Measurements from ENCODE around the gene RALGPS1.

The RALGPS1 gene

GRCh38 chr9:127081250-127082185 is 166.9 kb downstream of the RALGPS1 start:
- DNase-seq: no peak

- DNase-seq: no peak
These were observed 168.8 kb downstream of the RALGPS1 start for GRCh38 chr9:127083138-127083980.

- DNase-seq: no peak
These were observed 169.8 kb downstream of the RALGPS1 start for GRCh38 chr9:127084076-127085039.

GRCh38 chr9:127085186-127085585 is 170.6 kb downstream of the RALGPS1 start:
- DNase-seq: no peak

- no peak for DNase-seq
These were observed 172.2 kb downstream of the RALGPS1 start for GRCh38 chr9:127086771-127087170.

GRCh38 chr9:127087411-127087810 is 172.8 kb downstream of the RALGPS1 start:
- no peak for DNase-seq

- DNase-seq: no peak
These were observed 173.3 kb downstream of the RALGPS1 start for GRCh38 chr9:127087836-127088235.

GRCh38 chr9:127088724-127089615 is 174.4 kb downstream of the RALGPS1 start:
- no peak for DNase-seq

- DNase-seq: no peak
These were observed 175.1 kb downstream of the RALGPS1 start for GRCh38 chr9:127089631-127090081.

GRCh38 chr9:127090341-127090985 is 175.9 kb downstream of the RALGPS1 start:
- DNase-seq: no peak

- no peak for DNase-seq
These were observed 176.9 kb downstream of the RALGPS1 start for GRCh38 chr9:127091526-127091925.

GRCh38 chr9:127092041-127092608 is 177.5 kb downstream of the RALGPS1 start:
- DNase-seq: no peak

GRCh38 chr9:127093319-127094020 is 178.9 kb downstream of the RALGPS1 start:
- no peak for DNase-seq

GRCh38 chr9:127095411-127095810 is 180.8 kb downstream of the RALGPS1 start:
- no peak for DNase-seq

- DNase-seq: no peak
These were observed 181.6 kb downstream of the RALGPS1 start for GRCh38 chr9:127096208-127096607.

- no peak for DNase-seq
These were observed 183.1 kb downstream of the RALGPS1 start for GRCh38 chr9:127097683-127098082.

- DNase-seq: no peak
These were observed 184.5 kb downstream of the RALGPS1 start for GRCh38 chr9:127098916-127099553.

- DNase-seq: no peak
These were observed 185.1 kb downstream of the RALGPS1 start for GRCh38 chr9:127099664-127100063.

GRCh38 chr9:127102176-127102575 is 187.6 kb downstream of the RALGPS1 start:
- no peak for DNase-seq
